ENCODE data around the gene FZD7.

The FZD7 gene

GRCh38 chr2:202033317-202034248, at the start of gene FZD7:
Gene FZD7 (plus strand): TSS chr2:202033855. CDS start chr2:202034648, 793 bp downstream.
- peak; percentile 89 for DNase-seq (ENCODE audit: low read depth)

- no peak for DNase-seq (ENCODE audit: low read depth)
These were observed 49.3 kb upstream of the FZD7 start for GRCh38 chr2:201984333-201984732.

- no peak for DNase-seq (ENCODE audit: low read depth)
These were observed 48.7 kb upstream of the FZD7 start for GRCh38 chr2:201984800-201985525.

- DNase-seq (ENCODE audit: low read depth), result no peak
These were observed 47.8 kb upstream of the FZD7 start for GRCh38 chr2:201985728-201986462.

- no peak for DNase-seq (ENCODE audit: low read depth)
These were observed 47.3 kb upstream of the FZD7 start for GRCh38 chr2:201986463-201986735.

GRCh38 chr2:201987426-201987825, 46.2 kb upstream of the FZD7 start:
- no peak for DNase-seq (ENCODE audit: low read depth)

GRCh38 chr2:201990069-201990468, 43.6 kb upstream of the FZD7 start:
- no peak for DNase-seq (ENCODE audit: low read depth)

- no peak for DNase-seq (ENCODE audit: low read depth)
These were observed 40.7 kb upstream of the FZD7 start for GRCh38 chr2:201992960-201993359.

- no peak for DNase-seq (ENCODE audit: low read depth)
These were observed 38.5 kb upstream of the FZD7 start for GRCh38 chr2:201994973-201995638.

- DNase-seq (ENCODE audit: low read depth), result no peak
These were observed 37.6 kb upstream of the FZD7 start for GRCh38 chr2:201996006-201996405.

- no peak for DNase-seq (ENCODE audit: low read depth)
These were observed 36.9 kb upstream of the FZD7 start for GRCh38 chr2:201996679-201997314.

GRCh38 chr2:201999279-201999678, 34.4 kb upstream of the FZD7 start:
- DNase-seq (ENCODE audit: low read depth), result no peak

- DNase-seq (ENCODE audit: low read depth), result no peak
These were observed 31.8 kb upstream of the FZD7 start for GRCh38 chr2:202001826-202002225.

- DNase-seq (ENCODE audit: low read depth), result no peak
These were observed 31.3 kb upstream of the FZD7 start for GRCh38 chr2:202002381-202002780.

GRCh38 chr2:202005272-202005887, 28.3 kb upstream of the FZD7 start:
- no peak for DNase-seq (ENCODE audit: low read depth)

GRCh38 chr2:202006301-202006700, 27.4 kb upstream of the FZD7 start:
- DNase-seq (ENCODE audit: low read depth), result no peak

- DNase-seq (ENCODE audit: low read depth), result no peak
These were observed 26.4 kb upstream of the FZD7 start for GRCh38 chr2:202007015-202007982.

GRCh38 chr2:202007983-202008354, 25.7 kb upstream of the FZD7 start:
- no peak for DNase-seq (ENCODE audit: low read depth)

- peak; percentile 25 for DNase-seq (ENCODE audit: low read depth)
These were observed 24.6 kb upstream of the FZD7 start for GRCh38 chr2:202009019-202009481.

- DNase-seq (ENCODE audit: low read depth), result no peak
These were observed 24.1 kb upstream of the FZD7 start for GRCh38 chr2:202009581-202009980.
